HG02840 (cell line): ENCODE results near the gene CCN6.

Source experiments
- ATAC-seq: cut with Tn5 transposase; IDR thresholded peaks from one replicate; pipeline ENCODE4 v1.9.1; 2021; ENCODE audit warnings: mild to moderate bottlenecking, moderate library complexity, moderate number of reproducible peaks; ENCODE audit not compliant: unreplicated experiment, low FRiP score

The CCN6 gene

DNA sequence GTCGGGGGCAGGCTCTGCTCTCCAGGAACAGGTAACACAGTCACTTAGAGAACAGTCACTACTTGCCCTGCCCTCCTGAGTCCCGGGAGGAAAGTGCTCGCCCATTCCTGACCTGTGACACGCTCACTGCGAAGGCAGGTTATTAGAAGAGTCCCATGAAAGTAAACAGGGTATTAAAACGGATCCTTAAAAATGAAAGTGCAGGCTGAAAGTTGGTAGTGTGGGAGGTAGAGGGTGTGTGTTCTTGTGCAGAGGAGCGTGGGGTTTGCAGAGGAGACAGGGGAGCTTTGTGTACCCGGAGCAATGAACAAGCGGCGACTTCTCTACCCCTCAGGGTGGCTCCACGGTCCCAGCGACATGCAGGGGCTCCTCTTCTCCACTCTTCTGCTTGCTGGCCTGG, at the start of gene CCN6:
Gene CCN6, plus strand, starts transcription at position 104 of the 400 bp plus-strand sequence. Its CDS starts 254 bp downstream, at position 358.
- ATAC-seq, result no peak

GRCh38 chr6:112004201-112005012, 49.5 kb upstream of the CCN6 start:
- ATAC-seq, result no peak

GRCh38 chr6:112005013-112005371, 48.9 kb upstream of the CCN6 start:
- ATAC-seq, result no peak

- no peak for ATAC-seq
Observed at GRCh38 chr6:112007254-112007653, 46.6 kb upstream of the CCN6 start.

DNA sequence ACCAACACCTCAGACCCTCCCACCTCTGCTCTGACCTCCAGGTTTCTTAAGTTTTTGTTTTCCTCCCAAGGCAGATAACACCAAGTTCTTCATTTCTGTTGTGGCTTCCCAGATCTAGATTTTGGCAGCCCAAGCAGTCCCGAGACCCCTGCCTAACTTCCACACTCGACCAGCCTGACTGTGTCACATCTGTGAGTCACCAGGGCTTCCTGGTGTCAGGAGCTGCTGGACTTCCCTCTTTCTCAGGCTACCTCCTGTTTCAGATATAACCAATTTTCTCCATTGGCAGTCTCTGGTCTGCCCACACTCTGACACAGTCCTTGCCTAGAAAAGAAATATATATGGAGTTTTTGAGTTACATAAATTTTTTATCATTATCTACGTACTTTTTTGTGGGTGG, 46.1 kb upstream of the CCN6 start:
- no peak for ATAC-seq

DNA sequence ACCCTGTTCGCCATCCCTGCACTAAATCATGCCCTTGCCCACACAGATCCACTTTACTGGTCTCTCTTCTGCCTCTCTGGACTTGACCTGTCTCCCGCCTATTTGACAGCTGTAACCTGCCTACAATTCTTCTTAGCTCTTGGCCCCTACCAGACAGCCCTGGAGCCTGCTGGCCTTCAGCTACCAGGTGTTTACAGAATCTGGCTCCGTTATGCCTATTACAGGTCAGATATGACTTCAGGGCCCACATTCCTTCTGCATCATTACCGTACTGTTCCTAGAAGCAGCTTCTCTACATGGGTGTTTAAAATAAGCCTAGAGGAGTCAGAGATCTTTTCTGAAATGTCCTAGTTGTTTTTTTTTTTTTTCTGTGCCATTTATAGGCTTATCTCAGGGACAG, 45.4 kb upstream of the CCN6 start:
- no peak for ATAC-seq

DNA sequence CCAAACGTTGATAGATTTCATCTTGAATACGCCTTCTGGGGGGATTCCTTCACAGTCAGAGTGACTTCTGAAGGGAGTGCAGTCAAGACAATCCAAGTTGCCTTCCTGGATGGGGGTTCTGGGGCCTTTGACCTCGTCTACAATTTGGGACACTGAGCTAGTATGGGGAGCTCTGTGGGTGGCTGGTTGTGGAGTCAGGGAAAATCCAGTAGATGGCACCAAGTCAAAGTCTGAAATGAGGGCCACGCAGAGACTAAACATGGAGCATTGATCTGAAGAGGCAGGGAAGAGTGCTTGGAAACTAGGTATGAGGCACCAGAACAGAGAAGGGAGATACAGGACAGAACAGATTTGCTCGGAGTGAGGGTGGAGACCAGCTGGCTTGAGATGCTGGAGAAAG, 43.6 kb upstream of the CCN6 start:
- ATAC-seq, result no peak

DNA sequence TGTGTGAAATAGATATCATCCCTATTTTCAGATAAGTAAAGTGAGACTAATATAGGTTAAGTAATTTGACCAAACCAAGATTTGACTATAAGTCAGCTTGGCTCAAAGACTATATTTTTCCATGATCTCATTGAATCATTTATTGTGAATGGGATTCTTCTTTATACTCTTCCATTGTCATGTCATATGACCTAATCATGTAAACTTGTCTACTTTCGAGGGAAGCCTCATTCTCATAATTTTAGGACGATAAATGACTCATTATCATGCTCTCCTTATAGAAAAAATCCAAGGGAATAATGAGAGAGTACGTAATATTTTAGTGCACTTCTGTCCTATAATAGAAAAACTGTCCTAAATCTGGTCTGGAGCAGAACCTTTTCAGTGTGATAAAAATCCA, 40.9 kb upstream of the CCN6 start:
- ATAC-seq, result no peak

DNA sequence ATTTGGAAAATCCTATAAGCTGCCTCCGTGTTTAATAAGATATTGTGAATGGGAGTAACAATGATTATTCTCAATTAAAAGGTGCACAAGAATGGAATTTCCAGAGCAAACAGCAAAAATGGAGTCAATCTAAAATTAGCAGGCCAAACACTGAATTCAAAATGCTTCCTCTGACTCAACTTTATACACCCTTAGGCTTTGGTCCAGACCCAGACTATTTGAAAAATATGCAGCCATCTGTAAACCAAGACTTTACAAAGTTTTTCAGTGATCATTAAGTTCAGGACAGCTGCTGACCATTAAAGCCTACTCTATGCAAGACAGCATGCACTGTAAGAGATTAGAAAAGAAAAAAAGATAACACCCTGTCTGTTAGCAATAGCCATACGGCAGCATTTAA, 39.4 kb upstream of the CCN6 start:
- no peak for ATAC-seq

DNA sequence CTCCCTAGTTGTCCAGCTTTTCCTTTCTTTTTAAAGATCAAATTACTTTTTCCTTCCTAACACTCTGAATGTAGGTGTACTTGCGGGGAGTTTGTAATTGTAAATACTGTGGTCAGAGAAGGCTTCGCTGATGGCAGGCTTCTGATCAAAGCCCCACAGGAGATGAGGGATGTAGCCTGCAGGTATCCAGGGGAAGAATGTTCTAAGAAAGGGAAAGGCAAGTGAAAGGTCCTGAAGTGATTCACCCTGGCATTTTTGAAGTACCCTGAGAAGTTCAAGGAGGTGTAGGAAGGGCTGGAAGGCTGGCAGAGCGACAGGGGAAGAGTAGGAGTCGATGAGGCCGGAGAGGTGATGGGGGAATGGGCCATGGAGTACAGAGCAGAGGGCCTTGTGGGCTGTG, 38.2 kb upstream of the CCN6 start:
- ATAC-seq, result no peak

GRCh38 chr6:112016320-112016719, 37.6 kb upstream of the CCN6 start:
- no peak for ATAC-seq

DNA sequence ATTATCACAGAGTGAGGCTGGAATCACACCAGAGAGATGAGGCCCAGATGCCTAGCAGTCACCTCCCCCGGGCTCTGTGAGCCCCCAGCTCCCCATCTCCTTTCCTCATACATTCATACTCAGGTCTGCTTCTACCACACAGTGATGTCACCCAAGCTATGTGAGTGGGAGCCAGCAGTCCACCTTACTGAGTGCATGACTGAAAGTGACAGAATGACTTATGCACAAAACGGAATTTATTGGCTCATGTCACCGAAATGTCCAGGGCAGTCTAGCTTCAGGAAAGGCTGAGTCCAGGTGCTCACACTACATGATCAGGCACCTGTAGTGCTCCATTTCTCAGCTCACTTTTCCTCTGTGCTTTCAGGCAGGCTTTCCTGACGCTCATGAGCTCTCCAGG, 36.7 kb upstream of the CCN6 start:
- no peak for ATAC-seq

DNA sequence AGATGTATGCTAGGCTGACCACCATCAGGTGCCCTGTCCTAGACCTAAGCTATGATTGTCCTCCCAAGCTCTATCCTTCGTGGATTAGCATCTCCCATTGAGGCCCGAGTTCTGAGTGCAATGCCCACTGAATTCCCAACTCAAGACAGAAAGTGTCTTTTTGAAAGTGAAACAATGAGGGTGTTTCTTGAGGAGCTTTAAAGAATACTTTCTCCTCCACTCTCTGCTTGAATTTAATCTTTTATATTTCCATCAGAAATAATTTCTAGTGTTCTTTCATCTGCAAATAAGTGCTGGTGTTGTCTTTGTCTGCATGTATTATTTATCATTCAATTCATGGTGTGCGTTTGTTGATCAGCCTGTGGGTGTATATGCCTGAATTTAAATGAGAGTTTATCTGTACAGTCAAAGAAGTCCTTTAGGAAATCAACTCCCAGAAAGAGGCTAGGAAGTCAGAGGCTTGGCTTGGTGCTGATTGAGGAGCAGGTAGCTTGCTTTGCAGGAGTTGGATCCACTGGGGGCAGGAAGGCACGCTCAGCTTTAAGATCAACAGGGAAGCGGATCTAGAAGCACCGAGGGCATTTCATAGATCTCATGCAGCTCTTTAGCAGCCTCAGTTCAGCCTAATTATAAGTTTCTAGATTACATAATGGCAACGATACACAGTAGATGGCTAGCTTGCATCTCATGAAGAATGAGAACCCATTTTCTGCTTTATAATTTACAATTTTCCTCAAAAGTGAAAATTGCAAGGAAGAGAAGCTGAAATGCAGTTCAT, 36.0 kb upstream of the CCN6 start:
- no peak for ATAC-seq

- no peak for ATAC-seq
Observed at GRCh38 chr6:112018619-112019416, 35.1 kb upstream of the CCN6 start.

GRCh38 chr6:112019589-112019988, 34.3 kb upstream of the CCN6 start:
- ATAC-seq, result no peak

- ATAC-seq, result no peak
Observed at GRCh38 chr6:112021691-112022310, 32.1 kb upstream of the CCN6 start.

- ATAC-seq, result no peak
Observed at GRCh38 chr6:112022749-112023148, 31.2 kb upstream of the CCN6 start.

GRCh38 chr6:112024464-112024863, 29.4 kb upstream of the CCN6 start:
- ATAC-seq, result no peak

GRCh38 chr6:112026933-112027332, 27.0 kb upstream of the CCN6 start:
- no peak for ATAC-seq

DNA sequence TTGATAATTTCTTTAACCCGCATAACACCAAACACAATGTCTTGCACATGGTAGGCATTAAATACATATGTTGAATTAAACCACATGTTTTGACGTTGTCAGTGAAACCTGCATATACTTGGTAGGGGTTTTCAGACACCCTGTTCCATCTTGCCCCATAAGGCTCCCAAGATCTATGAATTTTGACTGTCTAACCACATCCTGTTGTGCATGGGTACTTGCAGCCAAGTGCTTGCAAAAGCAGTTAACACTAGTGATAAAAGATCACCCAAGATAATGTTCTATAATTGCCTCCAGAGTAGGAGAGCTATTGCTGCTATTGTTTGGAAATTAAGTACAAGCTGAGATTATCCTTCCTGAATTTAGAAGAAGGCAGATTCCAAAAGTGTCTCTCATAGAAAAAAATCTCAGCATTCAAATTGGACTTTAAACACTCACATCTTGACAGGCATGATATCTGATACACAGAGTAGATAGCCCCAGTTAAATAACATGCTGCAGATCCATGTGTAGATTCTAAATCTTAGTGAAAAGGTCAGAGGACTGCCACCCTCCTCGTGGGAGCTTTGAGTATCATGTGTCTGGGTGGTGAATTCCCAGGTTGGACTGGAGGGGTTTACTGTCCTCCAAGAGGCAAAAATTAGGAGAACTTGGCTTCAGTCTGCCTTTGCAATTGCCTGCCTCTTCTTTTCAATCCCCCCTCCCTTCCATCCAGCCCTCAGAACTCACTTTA, 25.8 kb upstream of the CCN6 start:
- no peak for ATAC-seq
